Stimulated activated CD8-positive, alpha-beta memory T cell treated with anti-CD3 and anti-CD28 coated beads, Interleukin-12 subunit alpha, Interleukin-12 subunit beta, amount 100 ng/mL, for 24 hours (primary cell): ENCODE measurements around the gene SRF.

Experiments
- DNase-seq: peaks from one replicate; pipeline ENCODE4 v3.0.0-alpha.2; 2020; ENCODE audit errors: extremely low read depth

Gene SRF

GRCh38 chr6:43183441-43183840 lies 12.4 kb downstream of the SRF start:
- DNase-seq = no peak

- DNase-seq = no peak
Observed at GRCh38 chr6:43184268-43184985, 13.4 kb downstream of the SRF start.

- DNase-seq = no peak
Observed at GRCh38 chr6:43185391-43185985, 14.4 kb downstream of the SRF start.

GRCh38 chr6:43186019-43186418 lies 14.9 kb downstream of the SRF start:
- no peak for DNase-seq

GRCh38 chr6:43186706-43187105 lies 15.6 kb downstream of the SRF start:
- DNase-seq = no peak

- no peak for DNase-seq
Observed at GRCh38 chr6:43187821-43188220, 16.8 kb downstream of the SRF start.

GRCh38 chr6:43188426-43188825 lies 17.4 kb downstream of the SRF start:
- DNase-seq = no peak

- no peak for DNase-seq
Observed at GRCh38 chr6:43189776-43190304, 18.8 kb downstream of the SRF start.

- DNase-seq = no peak
Observed at GRCh38 chr6:43192911-43193310, 21.8 kb downstream of the SRF start.

DNA sequence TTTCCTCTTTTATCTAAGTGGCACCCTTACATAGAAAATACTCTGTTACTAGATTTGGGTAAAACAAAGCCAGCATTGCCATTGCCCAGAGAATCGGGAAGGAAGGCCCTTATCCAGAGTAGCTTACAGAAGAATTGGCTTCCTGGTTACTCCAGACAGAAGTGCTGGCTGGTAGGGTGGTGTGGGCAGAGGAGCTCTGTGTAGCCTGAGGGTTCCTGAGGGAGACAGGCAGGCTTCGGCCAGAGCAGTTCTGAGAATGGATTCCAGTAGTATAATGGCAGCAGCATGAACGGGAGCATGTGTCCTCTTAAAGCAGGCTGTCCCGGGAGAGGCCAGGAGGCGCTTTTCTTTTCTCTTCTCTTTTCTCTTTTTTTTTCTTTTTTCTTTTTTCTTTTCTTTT lies 22.9 kb downstream of the SRF start:
- DNase-seq = no peak

- DNase-seq = no peak
Observed at GRCh38 chr6:43196337-43196736, 25.3 kb downstream of the SRF start.

- DNase-seq = no peak
Observed at GRCh38 chr6:43199912-43200311, 28.8 kb downstream of the SRF start.

DNA sequence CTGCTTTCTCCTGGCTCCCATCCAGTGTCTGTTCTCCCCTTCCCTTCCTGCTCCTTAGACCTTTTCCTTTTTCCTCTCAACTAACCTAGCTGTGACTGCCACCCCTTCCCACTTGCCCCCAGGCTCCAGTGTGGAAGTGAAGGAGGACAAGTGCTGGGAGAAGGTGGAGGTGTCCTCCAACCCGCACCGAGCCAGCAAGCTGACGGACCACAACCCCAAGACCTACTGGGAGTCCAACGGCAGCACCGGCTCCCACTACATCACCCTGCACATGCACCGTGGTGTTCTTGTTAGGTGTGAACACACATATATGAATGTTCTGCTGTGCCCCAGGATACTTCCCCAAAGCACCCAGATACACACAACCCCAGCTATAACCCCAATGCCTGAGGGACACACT lies 29.5 kb downstream of the SRF start:
- DNase-seq = no peak

GRCh38 chr6:43202451-43202850 lies 31.4 kb downstream of the SRF start:
- DNase-seq = no peak

DNA sequence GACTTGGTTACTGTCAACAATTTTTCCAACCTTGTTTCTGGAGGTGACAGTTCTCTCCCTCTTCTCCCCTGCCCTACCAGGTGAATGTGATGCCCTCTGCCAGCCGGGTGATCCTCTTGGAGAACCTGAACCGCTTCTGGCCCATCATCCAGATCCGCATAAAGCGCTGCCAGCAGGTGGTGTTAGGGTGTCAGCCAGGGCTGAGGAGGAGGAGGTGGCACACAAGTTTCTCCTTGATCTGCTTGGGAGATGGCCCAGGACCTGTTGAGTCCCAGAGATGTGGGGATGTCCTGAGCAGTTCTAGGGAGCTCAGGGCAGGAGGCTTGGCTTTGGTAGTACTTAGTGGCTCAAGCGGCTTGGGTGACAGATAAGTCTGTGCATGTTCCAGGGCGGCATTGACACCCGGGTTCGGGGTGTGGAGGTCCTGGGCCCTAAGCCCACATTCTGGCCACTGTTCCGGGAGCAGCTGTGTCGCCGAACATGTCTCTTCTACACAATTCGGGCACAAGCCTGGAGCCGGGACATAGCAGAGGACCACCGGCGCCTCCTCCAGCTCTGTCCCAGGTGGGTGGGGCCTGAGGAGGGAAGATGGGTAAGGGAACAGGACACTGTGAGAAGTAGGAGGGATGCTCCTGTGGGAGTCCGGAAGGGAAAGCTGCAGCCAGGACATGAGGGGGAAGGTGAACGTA lies 32.1 kb downstream of the SRF start:
- no peak for DNase-seq

DNA sequence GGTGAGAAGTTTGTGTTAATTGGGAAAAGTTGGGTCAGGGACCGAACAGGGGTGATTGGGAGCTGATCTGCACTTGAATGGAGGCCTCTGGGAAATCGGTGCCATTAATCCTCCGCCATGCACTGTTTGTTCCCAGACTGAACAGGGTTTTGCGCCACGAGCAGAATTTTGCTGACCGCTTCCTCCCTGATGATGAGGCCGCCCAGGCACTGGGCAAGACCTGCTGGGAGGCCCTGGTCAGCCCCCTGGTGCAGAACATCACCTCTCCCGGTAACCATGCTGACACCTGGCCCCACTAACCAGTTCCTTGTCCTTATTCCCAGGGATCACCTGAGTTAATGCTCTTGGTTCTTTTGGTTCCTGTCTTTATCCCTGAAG lies 32.6 kb downstream of the SRF start:
- no peak for DNase-seq

DNA sequence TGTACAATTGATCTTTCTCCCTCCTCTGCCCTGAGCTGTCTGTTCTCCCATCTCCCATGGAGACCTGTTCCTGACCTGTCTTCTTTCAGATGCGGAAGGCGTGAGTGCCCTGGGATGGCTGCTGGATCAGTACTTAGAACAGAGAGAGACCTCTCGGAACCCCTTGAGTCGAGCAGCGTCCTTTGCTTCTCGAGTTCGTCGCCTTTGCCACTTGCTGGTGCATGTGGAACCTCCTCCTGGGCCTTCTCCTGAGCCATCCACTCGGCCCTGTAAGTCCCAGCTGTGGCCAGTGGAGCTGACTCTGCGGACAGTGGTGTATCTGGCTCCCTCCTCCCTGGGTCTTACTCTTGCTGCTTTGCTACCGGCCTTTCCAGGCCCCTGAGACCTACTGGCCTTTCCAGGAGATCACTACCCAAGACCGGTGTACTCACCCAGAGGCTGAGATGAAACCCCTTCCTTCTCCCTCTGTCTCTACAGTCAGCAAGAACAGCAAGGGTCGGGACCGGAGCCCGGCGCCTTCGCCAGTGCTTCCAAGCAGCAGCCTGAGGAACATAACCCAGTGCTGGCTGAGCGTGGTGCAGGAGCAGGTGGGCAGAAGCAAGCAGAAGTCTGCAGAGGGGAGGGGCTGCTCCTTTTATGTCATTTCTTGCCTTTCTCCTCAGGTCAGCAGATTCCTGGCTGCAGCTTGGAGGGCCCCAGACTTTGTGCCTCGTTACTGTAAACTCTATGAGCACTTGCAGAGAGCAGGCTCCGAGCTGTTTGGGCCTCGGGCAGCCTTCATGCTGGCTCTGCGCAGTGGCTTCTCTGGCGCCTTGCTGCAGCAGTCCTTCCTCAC lies 33.4 kb downstream of the SRF start:
- DNase-seq = no peak

- DNase-seq = no peak
Observed at GRCh38 chr6:43205849-43206248, 34.8 kb downstream of the SRF start.

- DNase-seq = no peak
Observed at GRCh38 chr6:43207286-43207685, 36.2 kb downstream of the SRF start.

- DNase-seq = no peak
Observed at GRCh38 chr6:43211955-43212354, 40.9 kb downstream of the SRF start.

- no peak for DNase-seq
Observed at GRCh38 chr6:43213431-43213830, 42.4 kb downstream of the SRF start.

DNA sequence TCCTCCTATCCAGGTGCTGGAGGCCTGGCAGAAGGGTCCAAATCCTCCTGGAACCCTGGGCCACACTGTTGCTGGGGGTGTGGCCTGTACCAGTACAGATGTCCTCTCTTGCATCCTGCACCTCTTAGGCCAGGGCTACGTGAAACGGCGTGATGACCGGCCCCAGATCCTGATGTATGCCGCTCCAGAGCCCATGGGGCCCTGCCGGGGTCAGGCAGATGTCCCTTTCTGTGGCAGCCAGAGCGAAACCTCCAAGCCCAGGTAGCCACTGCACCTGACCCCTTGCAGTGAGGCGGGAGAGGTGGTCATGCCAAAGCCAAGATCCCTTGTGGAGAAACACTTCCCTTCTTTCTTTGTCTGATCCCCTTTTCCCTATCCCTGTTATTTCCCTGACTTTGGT lies 44.0 kb downstream of the SRF start:
- no peak for DNase-seq
